Memory B cell (primary cell): ENCODE data around the gene CRKL.
"Not testable (repeated sequence)": the region's sequence is repeated elsewhere in the genome, so short reads cannot be mapped to it uniquely, and the experiment has no call there.

Experiments
- ATAC-seq: fragments of 150-1000 bp; cut with Tn5 transposase; 2 replicates; pipeline ENCODE4 v1.10.0; 2021; ENCODE audit warnings: low read depth, mild to moderate bottlenecking, moderate library complexity
- DNase-seq, 2 donors: peaks; one replicate each; pipeline ENCODE4 v3.0.0; 2022; ENCODE audit warnings: low spot score in 2 of 2
- H3K27ac Mint-ChIP-seq: one replicate; pipeline ENCODE4 v1.8.0; 2022; ENCODE audit warnings: mild to moderate bottlenecking, moderate library complexity, mixed read lengths
- H3K27me3 Mint-ChIP-seq: one replicate; pipeline ENCODE4 v1.8.0; 2022; ENCODE audit warnings: mixed read lengths
- H3K36me3 Mint-ChIP-seq: one replicate; pipeline ENCODE4 v1.8.0; 2022; ENCODE audit warnings: mild to moderate bottlenecking, mixed read lengths
- H3K4me1 Mint-ChIP-seq: one replicate; pipeline ENCODE4 v1.8.0; 2022; ENCODE audit warnings: mixed read lengths
- H3K4me3 Mint-ChIP-seq: one replicate; pipeline ENCODE4 v1.8.0; 2022; ENCODE audit warnings: mild to moderate bottlenecking, moderate library complexity, mixed read lengths
- H3K9me3 Mint-ChIP-seq: one replicate; pipeline ENCODE4 v1.8.0; 2022; ENCODE audit warnings: mixed read lengths

The CRKL gene

GRCh38 chr22:20908717-20909116 is 8.5 kb upstream of the CRKL start:
- not testable (repeated sequence) for DNase-seq, H3K27ac Mint-ChIP-seq, H3K36me3 Mint-ChIP-seq, H3K27me3 Mint-ChIP-seq, H3K9me3 Mint-ChIP-seq, ATAC-seq, H3K4me3 Mint-ChIP-seq, H3K4me1 Mint-ChIP-seq

- no peak for ATAC-seq
- Mint-ChIP-seq H3K4me1 (no peaks in the 10 kb centered on the region), H3K27me3 (no peaks in the 10 kb centered on the region), H3K36me3 (no peaks in the 10 kb centered on the region), H3K27ac (no peak overlapping the region), H3K4me3 (no peak overlapping the region), H3K9me3 (no peaks in the 10 kb centered on the region)
- DNase-seq = no peak
Measured at GRCh38 chr22:20909543-20910303, 7.5 kb upstream of the CRKL start.

DNA sequence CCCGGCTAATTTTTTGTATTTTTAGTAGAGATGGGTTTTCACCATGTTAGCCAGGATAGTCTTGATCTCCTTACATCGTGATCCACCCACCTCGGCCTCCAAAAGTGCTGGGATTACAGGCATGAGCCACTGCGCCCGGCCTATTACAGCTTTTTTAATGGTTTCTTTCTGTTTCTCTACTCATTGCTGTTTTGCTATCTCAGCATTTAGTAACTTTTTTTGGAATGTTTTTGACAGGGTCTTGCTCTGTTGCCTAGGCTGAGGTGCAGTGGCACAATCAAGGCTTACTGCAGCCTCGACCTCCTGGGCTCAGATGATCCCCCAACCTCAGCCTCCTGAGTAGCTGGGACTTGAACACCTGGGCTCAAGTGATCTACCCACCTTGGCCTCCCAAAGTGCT is 4.7 kb upstream of the CRKL start:
- no peaks in the 10 kb centered on the region for H3K9me3 Mint-ChIP-seq
- no peak for ATAC-seq
- H3K27me3 Mint-ChIP-seq = no peaks in the 10 kb centered on the region
- peaks cover 8% of the 10 kb centered on the region for H3K4me1 Mint-ChIP-seq
- no peak overlapping the region for H3K4me3 Mint-ChIP-seq
- no peak for DNase-seq
- H3K36me3 Mint-ChIP-seq = no peaks in the 10 kb centered on the region
- H3K27ac Mint-ChIP-seq = no peak overlapping the region

DNA sequence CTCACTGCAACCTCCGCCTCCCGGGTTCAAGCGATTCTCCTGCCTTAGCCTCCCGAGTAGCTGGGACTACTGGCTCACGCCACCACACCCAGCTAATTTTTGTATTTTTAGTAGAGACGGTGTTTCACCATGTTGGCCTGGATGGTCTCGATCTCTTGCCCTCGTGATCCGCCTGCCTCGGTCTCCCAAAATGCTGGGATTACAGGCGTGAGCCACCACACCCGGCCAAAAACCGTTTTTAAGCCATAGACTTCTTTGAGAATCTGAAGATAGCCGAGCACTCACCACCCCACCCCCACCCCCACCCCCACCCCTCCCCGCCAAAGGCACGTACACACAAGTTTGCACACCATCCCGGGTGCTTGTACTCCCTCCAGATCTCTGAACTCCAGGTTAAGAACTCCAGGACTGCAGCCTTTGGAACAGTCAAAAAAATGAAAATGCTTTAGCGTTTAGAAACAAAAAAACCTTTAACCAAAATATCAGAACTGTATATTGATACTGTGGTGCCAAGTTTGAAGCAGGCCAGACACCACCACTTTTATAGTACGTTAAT is 1.5 kb downstream of the CRKL start:
- Mint-ChIP-seq H3K4me1 (peaks cover 26% of the 10 kb centered on the region), H3K36me3 (peaks cover 2% of the 10 kb centered on the region), H3K4me3 (peak overlapping the region; percentile 95), H3K9me3 (no peaks in the 10 kb centered on the region), H3K27me3 (no peaks in the 10 kb centered on the region), H3K27ac (peak overlapping the region; percentile 80)
- DNase-seq (no peak), ATAC-seq (no peak)

GRCh38 chr22:20919718-20920117 is 2.5 kb downstream of the CRKL start:
- Mint-ChIP-seq H3K27ac (no peak overlapping the region), H3K36me3 (peaks cover 2% of the 10 kb centered on the region), H3K27me3 (no peaks in the 10 kb centered on the region), H3K4me1 (peaks cover 29% of the 10 kb centered on the region), H3K4me3 (peak overlapping the region; percentile 75), H3K9me3 (no peaks in the 10 kb centered on the region)
- ATAC-seq (no peak), DNase-seq (no peak)

DNA sequence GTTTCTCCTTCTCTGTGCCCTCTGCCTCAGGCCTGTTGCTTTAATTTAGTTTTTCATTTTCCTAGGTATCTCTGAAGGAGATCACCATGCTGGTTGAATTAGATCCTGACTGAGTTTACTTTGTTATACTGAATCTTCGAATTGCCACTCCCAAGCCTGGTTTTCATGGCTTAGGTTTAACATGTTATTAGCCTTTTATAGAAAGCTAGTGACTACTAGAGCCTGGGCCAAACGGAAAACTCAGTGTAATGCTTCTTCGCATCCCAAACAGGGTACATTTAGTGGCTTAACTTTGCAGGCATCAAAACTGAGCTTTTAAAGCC is 3.6 kb downstream of the CRKL start:
- ATAC-seq (no peak), DNase-seq (no peak)
- Mint-ChIP-seq H3K27ac (no peak overlapping the region), H3K36me3 (peaks cover 2% of the 10 kb centered on the region), H3K4me3 (peak overlapping the region; percentile 75), H3K9me3 (no peaks in the 10 kb centered on the region), H3K27me3 (no peaks in the 10 kb centered on the region), H3K4me1 (peaks cover 35% of the 10 kb centered on the region)

- H3K36me3 Mint-ChIP-seq = peaks cover 7% of the 10 kb centered on the region
Measured at GRCh38 chr22:20922141-20922751, 5.0 kb downstream of the CRKL start.

GRCh38 chr22:20926243-20926642 is 9.0 kb downstream of the CRKL start:
- ATAC-seq (peak; percentile 48), DNase-seq (no peak)
- no peaks in the 10 kb centered on the region for H3K9me3 Mint-ChIP-seq
- peaks cover 13% of the 10 kb centered on the region for H3K36me3 Mint-ChIP-seq
- peak overlapping the region; percentile 8 for H3K4me3 Mint-ChIP-seq
- H3K27ac Mint-ChIP-seq = peak overlapping the region; percentile 84
- peaks cover 36% of the 10 kb centered on the region for H3K4me1 Mint-ChIP-seq
- H3K27me3 Mint-ChIP-seq = no peaks in the 10 kb centered on the region

More at GRCh38 chr22:20922141-20922751, 5.0 kb downstream of the CRKL start:
- no peaks in the 10 kb centered on the region for H3K9me3 Mint-ChIP-seq
- H3K27me3 Mint-ChIP-seq = no peaks in the 10 kb centered on the region
- H3K4me3 Mint-ChIP-seq = peak overlapping the region; percentile 28
- H3K4me1 Mint-ChIP-seq = peaks cover 38% of the 10 kb centered on the region
- no peak for ATAC-seq
- DNase-seq = no peak
- peak overlapping the region; percentile 79 for H3K27ac Mint-ChIP-seq

DNA sequence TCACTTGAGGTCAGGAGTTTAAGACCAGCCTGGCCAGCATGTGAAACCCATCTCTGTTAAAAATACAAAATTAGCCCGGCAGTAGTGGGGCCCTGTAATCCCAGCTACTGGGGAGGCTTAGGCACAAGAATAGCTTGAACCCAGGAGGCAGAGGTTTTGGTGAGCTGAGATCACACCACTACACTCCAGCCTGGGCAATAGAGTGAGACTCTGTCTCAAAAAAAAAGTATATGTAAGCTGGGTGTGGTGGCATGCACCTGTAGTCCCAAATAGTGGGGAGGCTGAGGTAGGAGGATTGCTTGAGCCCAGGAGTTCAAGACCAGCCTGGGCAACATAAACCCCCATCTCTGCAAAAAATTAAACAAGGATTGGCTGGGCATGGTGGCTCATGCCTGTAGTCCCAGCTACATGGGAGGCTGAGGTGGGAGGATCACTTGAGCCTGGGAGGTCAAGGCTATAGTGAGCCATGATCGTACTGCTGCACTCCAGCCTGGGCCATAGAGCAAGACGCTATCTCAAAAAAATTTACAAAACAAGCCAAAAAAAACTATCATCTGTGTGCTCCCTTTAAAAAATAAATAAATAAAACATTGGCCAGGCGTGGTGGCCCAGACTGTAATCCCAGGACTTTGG is 10.8 kb downstream of the CRKL start:
- Mint-ChIP-seq H3K9me3 (no peaks in the 10 kb centered on the region), H3K27me3 (no peaks in the 10 kb centered on the region), H3K4me3 (no peak overlapping the region), H3K27ac (no peak overlapping the region), H3K4me1 (peaks cover 32% of the 10 kb centered on the region), H3K36me3 (peaks cover 12% of the 10 kb centered on the region)
- ATAC-seq = no peak
- DNase-seq = no peak

DNA sequence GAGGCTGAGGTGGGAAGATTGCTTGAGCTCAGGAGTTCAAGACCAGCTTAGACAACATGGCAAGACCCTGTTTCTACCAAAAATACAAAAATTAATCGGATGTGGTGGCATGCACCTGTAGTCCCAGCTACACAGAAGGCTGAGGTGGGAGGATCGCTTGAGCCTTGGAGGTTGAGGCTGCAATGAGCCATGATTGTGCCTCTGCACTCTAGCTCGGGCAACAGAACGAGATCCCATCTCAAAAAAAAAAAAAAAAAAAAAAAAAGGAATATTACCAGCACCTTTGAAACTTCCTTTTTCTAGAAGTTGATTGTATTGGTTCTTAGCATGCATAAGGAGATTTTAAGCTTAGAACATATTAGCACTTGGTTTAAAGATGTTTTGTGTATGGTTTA is 11.4 kb downstream of the CRKL start:
- H3K4me3 Mint-ChIP-seq = no peak overlapping the region

GRCh38 chr22:20930004-20930403 is 12.8 kb downstream of the CRKL start:
- Mint-ChIP-seq H3K27ac (no peak overlapping the region), H3K4me3 (no peak overlapping the region), H3K9me3 (no peaks in the 10 kb centered on the region), H3K36me3 (peaks cover 18% of the 10 kb centered on the region), H3K4me1 (peaks cover 32% of the 10 kb centered on the region), H3K27me3 (no peaks in the 10 kb centered on the region)
- DNase-seq = no peak
- no peak for ATAC-seq

More for the DNA sequence above, 11.4 kb downstream of the CRKL start:
- Mint-ChIP-seq H3K27me3 (no peaks in the 10 kb centered on the region), H3K4me1 (peaks cover 32% of the 10 kb centered on the region), H3K9me3 (no peaks in the 10 kb centered on the region), H3K36me3 (peaks cover 12% of the 10 kb centered on the region), H3K27ac (no peak overlapping the region)
- DNase-seq (no peak), ATAC-seq (no peak)

- H3K9me3 Mint-ChIP-seq, DNase-seq, ATAC-seq, H3K4me3 Mint-ChIP-seq, H3K27me3 Mint-ChIP-seq, H3K27ac Mint-ChIP-seq: not testable (repeated sequence)
- Mint-ChIP-seq H3K4me1 (peaks cover 29% of the 10 kb centered on the region), H3K36me3 (peaks cover 18% of the 10 kb centered on the region)
Measured at GRCh38 chr22:20930435-20930834, 13.2 kb downstream of the CRKL start.

GRCh38 chr22:20931126-20931654 is 14.0 kb downstream of the CRKL start:
- peaks cover 17% of the 10 kb centered on the region for H3K36me3 Mint-ChIP-seq
- H3K27me3 Mint-ChIP-seq = no peaks in the 10 kb centered on the region
- no peaks in the 10 kb centered on the region for H3K9me3 Mint-ChIP-seq
- H3K4me3 Mint-ChIP-seq = no peak overlapping the region
- DNase-seq = no peak
- no peak overlapping the region for H3K27ac Mint-ChIP-seq
- ATAC-seq = no peak
- peaks cover 22% of the 10 kb centered on the region for H3K4me1 Mint-ChIP-seq

- ATAC-seq = no peak
- no peaks in the 10 kb centered on the region for H3K9me3 Mint-ChIP-seq
- no peaks in the 10 kb centered on the region for H3K27me3 Mint-ChIP-seq
- H3K36me3 Mint-ChIP-seq = peaks cover 22% of the 10 kb centered on the region
- peaks cover 30% of the 10 kb centered on the region for H3K4me1 Mint-ChIP-seq
- H3K27ac Mint-ChIP-seq = no peak overlapping the region
- no peak for DNase-seq
- no peak overlapping the region for H3K4me3 Mint-ChIP-seq
Measured at GRCh38 chr22:20933910-20934309, 16.7 kb downstream of the CRKL start.
